ENCODE results near the gene OR52B2. TPM values are rescaled to one million over a fixed set of nuclear protein-coding genes. Genes with fewer than 3 reads are reported as not detected.

The OR52B2 gene
- total RNA-seq, 6 experiments from 2014 or later, result 0.20 TPM; not detected in 5

DNA sequence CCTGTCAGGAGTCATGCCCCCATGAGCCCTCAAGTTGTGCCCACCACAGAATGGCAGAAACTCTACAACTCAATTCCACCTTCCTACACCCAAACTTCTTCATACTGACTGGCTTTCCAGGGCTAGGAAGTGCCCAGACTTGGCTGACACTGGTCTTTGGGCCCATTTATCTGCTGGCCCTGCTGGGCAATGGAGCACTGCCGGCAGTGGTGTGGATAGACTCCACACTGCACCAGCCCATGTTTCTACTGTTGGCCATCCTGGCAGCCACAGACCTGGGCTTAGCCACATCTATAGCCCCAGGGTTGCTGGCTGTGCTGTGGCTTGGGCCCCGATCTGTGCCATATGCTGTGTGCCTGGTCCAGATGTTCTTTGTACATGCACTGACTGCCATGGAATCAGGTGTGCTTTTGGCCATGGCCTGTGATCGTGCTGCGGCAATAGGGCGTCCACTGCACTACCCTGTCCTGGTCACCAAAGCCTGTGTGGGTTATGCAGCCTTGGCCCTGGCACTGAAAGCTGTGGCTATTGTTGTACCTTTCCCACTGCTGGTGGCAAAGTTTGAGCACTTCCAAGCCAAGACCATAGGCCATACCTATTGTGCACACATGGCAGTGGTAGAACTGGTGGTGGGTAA is 29.2 kb upstream of the OR52B2 start, which contains the start of gene OR52W1:
OR52W1 (plus strand) TSS at position 51 of the 637 bp plus-strand sequence; CDS start at position 51, 0 bp downstream.
- no peak for ATAC-seq
- TF ChIP-seq, protein P1, sequence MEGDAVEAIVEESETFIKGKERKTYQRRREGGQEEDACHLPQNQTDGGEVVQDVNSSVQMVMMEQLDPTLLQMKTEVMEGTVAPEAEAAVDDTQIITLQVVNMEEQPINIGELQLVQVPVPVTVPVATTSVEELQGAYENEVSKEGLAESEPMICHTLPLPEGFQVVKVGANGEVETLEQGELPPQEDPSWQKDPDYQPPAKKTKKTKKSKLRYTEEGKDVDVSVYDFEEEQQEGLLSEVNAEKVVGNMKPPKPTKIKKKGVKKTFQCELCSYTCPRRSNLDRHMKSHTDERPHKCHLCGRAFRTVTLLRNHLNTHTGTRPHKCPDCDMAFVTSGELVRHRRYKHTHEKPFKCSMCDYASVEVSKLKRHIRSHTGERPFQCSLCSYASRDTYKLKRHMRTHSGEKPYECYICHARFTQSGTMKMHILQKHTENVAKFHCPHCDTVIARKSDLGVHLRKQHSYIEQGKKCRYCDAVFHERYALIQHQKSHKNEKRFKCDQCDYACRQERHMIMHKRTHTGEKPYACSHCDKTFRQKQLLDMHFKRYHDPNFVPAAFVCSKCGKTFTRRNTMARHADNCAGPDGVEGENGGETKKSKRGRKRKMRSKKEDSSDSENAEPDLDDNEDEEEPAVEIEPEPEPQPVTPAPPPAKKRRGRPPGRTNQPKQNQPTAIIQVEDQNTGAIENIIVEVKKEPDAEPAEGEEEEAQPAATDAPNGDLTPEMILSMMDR (IDR thresholded peaks at IDR 0.05), result no peak
- no peak for TF ChIP-seq POLR2A (IDR thresholded peaks at IDR 0.05)

DNA sequence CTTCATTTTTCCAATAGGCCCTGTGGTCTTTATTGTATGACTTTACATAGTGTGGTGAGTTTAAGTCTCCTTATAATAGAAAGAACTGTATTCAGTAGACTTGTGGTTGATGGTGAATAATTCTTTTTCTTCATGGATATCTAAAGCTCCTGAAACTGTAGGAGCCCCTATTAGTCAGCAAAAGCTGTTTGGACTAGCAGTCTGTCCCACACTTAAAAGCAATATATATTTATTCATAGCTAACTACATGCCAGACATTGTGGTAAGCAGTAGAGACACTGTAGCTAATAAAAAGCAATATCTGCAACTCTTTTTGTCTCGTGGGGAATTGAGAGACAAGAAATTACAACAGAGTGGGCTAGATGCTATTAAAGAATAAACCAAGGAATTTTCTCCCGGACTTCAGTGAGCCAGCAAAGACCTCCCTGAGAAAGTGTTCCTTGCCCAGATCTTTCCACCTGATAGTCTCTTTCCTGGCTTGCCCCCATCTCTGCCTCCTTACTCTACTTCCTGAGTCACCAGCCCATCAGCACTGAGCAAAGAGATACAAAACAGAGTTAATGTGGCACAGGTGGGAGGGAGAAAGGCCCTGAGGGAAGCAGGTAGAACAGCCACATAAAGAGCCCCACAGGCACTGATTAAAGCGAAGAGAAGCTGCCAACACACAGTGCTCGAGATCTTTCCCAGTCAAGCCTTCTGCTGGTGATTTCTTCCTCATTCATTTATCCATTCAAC is 27.5 kb upstream of the OR52B2 start:
- Histone ChIP-seq H3K27ac (no peak overlapping the region), H3K36me3 (peaks cover 0 to 3% (median 0%) of the 10 kb centered on the region in 4 donors), H3K4me1 (no peaks in the 10 kb centered on the region), H3K9me3 (no peaks in the 10 kb centered on the region), H3K27me3 (no peaks in the 10 kb centered on the region), H3K4me3 (no peak overlapping the region)
- 85% methylated on average over 4 of the region's 4 CpGs for WGBS (ENCODE audit: insufficient coverage, low coverage, low lambda C conversion rate, missing lambda C conversion rate)
- TF ChIP-seq, protein P1 (IDR thresholded peaks at IDR 0.05), result no peak
- TF ChIP-seq POLR2A (IDR thresholded peaks at IDR 0.05), result no peak
- DNase-seq (no peak), ATAC-seq (no peak)
- intact Hi-C loops (cut with DNase I), result no loop called here

More for the DNA sequence above, 29.2 kb upstream of the OR52B2 start, which contains the start of gene OR52W1:
- Histone ChIP-seq H3K27ac (no peak within 1 kb of the TSS), H3K36me3 (peaks cover 0 to 9% (median 0%) of the 10 kb centered on the region in 4 donors), H3K4me1 (no peaks in the 10 kb centered on the region), H3K9me3 (no peaks in the 10 kb centered on the region), H3K27me3 (no peaks in the 10 kb centered on the region), H3K4me3 (no peak within 1 kb of the TSS)
- intact Hi-C loops (cut with DNase I), result no loop called here
- no CpG with 5 or more reads among the region's 5 CpGs for WGBS (ENCODE audit: insufficient coverage, low coverage, low lambda C conversion rate, missing lambda C conversion rate)
- DNase-seq, result no peak

DNA sequence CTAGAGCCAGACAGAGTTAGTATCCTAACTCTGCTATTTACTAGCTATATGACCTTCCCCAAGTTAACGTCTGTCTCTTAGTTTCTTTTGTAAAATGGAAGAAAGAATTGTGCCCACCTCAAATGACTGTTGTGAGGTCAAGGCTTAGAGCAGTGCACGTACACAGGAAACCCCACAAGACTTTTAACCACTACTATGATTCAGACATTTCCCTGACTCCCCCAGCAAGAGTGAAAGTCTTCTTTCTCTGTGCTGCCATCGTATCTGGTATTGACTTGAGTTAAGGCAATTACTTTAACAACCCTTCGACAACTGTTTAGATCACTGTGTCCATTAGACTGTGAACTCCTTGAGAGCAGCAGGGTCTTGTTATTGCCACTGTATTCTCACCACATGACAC is 26.3 kb upstream of the OR52B2 start:
- intact Hi-C loops (cut with DNase I), result no loop called here
- Histone ChIP-seq H3K9me3 (no peaks in the 10 kb centered on the region), H3K27me3 (no peaks in the 10 kb centered on the region), H3K27ac (no peak overlapping the region), H3K36me3 (no peaks in the 10 kb centered on the region), H3K4me1 (no peaks in the 10 kb centered on the region), H3K4me3 (no peak overlapping the region)
- no peak for DNase-seq
- ATAC-seq, result no peak
- TF ChIP-seq, protein P1 (IDR thresholded peaks at IDR 0.05), result no peak
- TF ChIP-seq POLR2A (IDR thresholded peaks at IDR 0.05), result no peak
- 51% methylated on average over 4 of the region's 4 CpGs for WGBS (ENCODE audit: insufficient coverage, low coverage, low lambda C conversion rate, missing lambda C conversion rate)

DNA sequence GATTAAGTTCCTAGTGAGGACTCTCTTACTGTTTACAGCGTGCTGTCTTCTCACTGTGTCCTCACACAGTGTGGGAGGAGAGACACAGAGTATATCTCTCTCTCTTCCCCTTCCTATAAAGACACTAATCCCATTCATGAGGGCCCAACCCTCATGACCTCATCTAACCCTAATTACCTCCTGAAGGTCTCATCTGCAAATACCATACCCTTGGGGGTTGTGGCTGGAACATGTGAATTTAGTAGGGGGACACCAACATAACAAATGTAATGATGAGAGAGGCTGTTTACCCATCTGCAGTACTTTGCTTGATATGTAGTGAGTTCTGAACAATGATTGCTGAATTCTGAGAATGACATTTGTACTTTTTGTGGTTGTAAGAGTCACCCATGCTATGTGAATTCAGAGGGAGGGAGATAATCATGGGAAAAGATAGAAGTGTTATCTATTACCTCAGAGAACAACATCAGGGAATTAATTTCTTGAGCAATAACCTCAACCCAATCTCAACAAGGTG is 24.0 kb upstream of the OR52B2 start:
- Histone ChIP-seq H3K4me3 (no peak overlapping the region), H3K27me3 (no peaks in the 10 kb centered on the region), H3K27ac (no peak overlapping the region), H3K4me1 (no peaks in the 10 kb centered on the region), H3K9me3 (no peaks in the 10 kb centered on the region), H3K36me3 (no peaks in the 10 kb centered on the region)
- no peak for DNase-seq
- intact Hi-C loops (cut with DNase I), result no loop called here
- no peak for TF ChIP-seq POLR2A (IDR thresholded peaks at IDR 0.05)
- TF ChIP-seq, protein P1 (IDR thresholded peaks at IDR 0.05), result no peak
- no peak for ATAC-seq
- WGBS (ENCODE audit: insufficient coverage, low coverage, low lambda C conversion rate, missing lambda C conversion rate), result 33% methylated on average over 1 of the region's 1 CpG
